Thyroid gland (tissue), 4 donors: ENCODE measurements around the gene FOXO1. TPM values are rescaled to one million over a fixed set of nuclear protein-coding genes. Genes with fewer than 3 reads are reported as not detected.

Experiments
- DNase-seq, 2 donors: peaks; one replicate each; pipeline ENCODE4 v3.0.0-alpha.2; 2019
- H3K27ac ChIP-seq, 3 donors: fragments of 200-600 bp; sonication (generic); 1 replicate in 2 of 3; 2 replicates in 1 of 3; pipeline ENCODE4 v1.5.1; 2016 to 2019; ENCODE audit warnings: mild to moderate bottlenecking in 1 of 3, moderate library complexity in 1 of 3
- H3K27me3 ChIP-seq: fragments of 200-600 bp; sonication (generic); one replicate; pipeline ENCODE4 v1.5.1; 2019
- H3K36me3 ChIP-seq, 2 donors: fragments of 200-600 bp; sonication (generic); one replicate each; pipeline ENCODE4 v1.5.1; 2016 to 2019
- H3K4me1 ChIP-seq, 2 donors: fragments of 200-600 bp; sonication (generic); one replicate each; pipeline ENCODE4 v1.5.1; 2017 to 2019
- H3K4me3 ChIP-seq, 3 donors: fragments of 200-600 bp; sonication (generic); replicated peaks in 1 of 3; 1 replicate in 2 of 3; 2 replicates in 1 of 3; pipeline ENCODE4 v1.5.1; 2016; ENCODE audit warnings: mild to moderate bottlenecking in 1 of 3
- H3K9me3 ChIP-seq: fragments of 200-600 bp; sonication (generic); one replicate; pipeline ENCODE4 v1.5.1; 2017
- CTCF ChIP-seq, 6 experiments: fragments of 200-600 bp in 3 of 6; fragments of 450-650 bp in 3 of 6; sonication (generic) in 3 of 6; IDR thresholded peaks; one replicate each; pipeline ENCODE4 v1.5.1; 2016 to 2019; ENCODE audit warnings: antibody characterized with exemption in 6 of 6, mild to moderate bottlenecking in 2 of 6, inconsistent platforms in 1 of 6, moderate library complexity in 1 of 6
- POLR2A ChIP-seq, 2 donors: fragments of 450-650 bp; IDR thresholded peaks; one replicate each; pipeline ENCODE4 v1.6.1; 2017; ENCODE audit warnings: antibody characterized with exemption in 2 of 2, mild to moderate bottlenecking in 2 of 2, moderate library complexity in 1 of 2
- WGBS, 2 donors: methylation state at CpG; one replicate each; pipeline ENCODE4 v1.1.5; 2017; 5-methylcytosine and 5-hydroxymethylcytosine counted together
- intact Hi-C: fragments of 100-400 bp; cut with DNase I; formaldehyde crosslinking; loops from one replicate; pipeline ENCODE4 v1.15.1; 2023
- total RNA-seq, 4 donors: library from RNA; depleted of rRNA; stranded (reverse); fragments of >200 nt; gene quantifications; one replicate each; pipeline ENCODE4 v1.2.3, GENCODE V29; 2016

The FOXO1 gene
- total RNA-seq, 4 donors from 2014 or later, result 65.2 to 92.9 (median 70.0) TPM

GRCh38 chr13:40563350-40564125, 102.9 kb downstream of the FOXO1 start:
- DNase-seq, result no peak
- H3K4me3 ChIP-seq, result no peak overlapping the region
- no peaks in the 10 kb centered on the region for H3K9me3 ChIP-seq
- no peaks in the 10 kb centered on the region for H3K27me3 ChIP-seq
- WGBS, 2 donors, result 63 to 72% methylated on average over 14 of the region's 14 CpGs
- peaks cover 80 to 84% of the 10 kb centered on the region in 2 donors for H3K4me1 ChIP-seq
- intact Hi-C loops, result loop anchor here (10.0 kb wide), 1 partner anchor 101 kb away; the partner anchor contains the start of gene FOXO1
- peak overlapping the region; percentile 37 to 79 (median 68) for H3K27ac ChIP-seq
- peaks cover 0 to 5% of the 10 kb centered on the region in 2 donors for H3K36me3 ChIP-seq
- no peak for TF ChIP-seq CTCF (IDR thresholded peaks at IDR 0.05)
- no peak for TF ChIP-seq POLR2A (IDR thresholded peaks at IDR 0.05)

DNA sequence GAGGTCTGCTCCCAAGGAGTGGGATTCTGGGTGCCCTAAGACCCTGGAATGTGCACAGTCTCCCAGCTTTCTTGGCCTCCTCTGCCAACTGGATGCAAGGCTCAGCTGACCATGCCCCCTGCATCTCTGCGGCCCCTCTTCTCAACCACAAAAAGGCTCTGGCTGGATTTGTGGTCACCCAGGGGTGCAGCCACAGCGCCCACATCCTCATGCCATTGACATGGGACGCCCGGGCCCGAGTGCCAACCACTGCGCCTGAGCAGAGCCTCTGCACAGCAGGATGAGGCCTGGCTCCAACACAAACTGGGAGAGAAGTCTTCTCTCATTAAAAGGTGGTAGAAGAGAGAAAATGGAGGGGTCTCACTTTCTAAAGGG, 103.5 kb downstream of the FOXO1 start:
- Histone ChIP-seq H3K36me3 (peaks cover 0 to 5% of the 10 kb centered on the region in 2 donors), H3K9me3 (no peaks in the 10 kb centered on the region), H3K27ac (peak overlapping the region in 2 of 3 donors; percentile 68 to 79), H3K27me3 (no peaks in the 10 kb centered on the region), H3K4me3 (no peak overlapping the region), H3K4me1 (peaks cover 79 to 82% of the 10 kb centered on the region in 2 donors)
- intact Hi-C loops, result loop anchor here (10.0 kb wide), 1 partner anchor 102 kb away; the partner anchor contains the start of gene FOXO1
- TF ChIP-seq CTCF (IDR thresholded peaks at IDR 0.05) (no peak), POLR2A (IDR thresholded peaks at IDR 0.05) (no peak)
- WGBS, 2 donors, result 82 to 85% methylated on average over 6 of the region's 6 CpGs
- DNase-seq, result no peak

DNA sequence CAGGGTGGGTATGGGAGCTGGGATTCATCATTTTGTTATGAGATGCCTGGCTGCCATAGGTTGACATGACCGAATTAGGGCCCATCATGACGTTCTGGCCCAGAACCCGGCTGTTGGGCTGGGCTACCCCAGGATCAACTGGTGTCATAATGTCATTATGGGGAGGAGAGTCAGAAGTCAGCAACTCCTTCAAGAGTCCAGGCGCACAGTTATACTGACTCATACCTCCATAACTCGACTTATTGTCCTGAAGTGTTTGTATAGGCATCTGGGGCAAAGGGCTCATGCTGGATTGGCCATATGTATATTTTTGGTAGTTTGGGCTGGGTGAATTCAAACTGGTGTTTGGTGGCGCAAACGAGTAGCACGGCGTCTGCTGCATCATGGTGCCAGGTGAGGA, 106.5 kb downstream of the FOXO1 start:
- intact Hi-C loops, result loop anchor here (10.0 kb wide), 1 partner anchor 105 kb away; the partner anchor contains the start of gene FOXO1
- TF ChIP-seq POLR2A (IDR thresholded peaks at IDR 0.05) (no peak), CTCF (IDR thresholded peaks at IDR 0.05) (no peak)
- DNase-seq, result no peak
- Histone ChIP-seq H3K4me1 (peaks cover 64 to 68% of the 10 kb centered on the region in 2 donors), H3K27me3 (no peaks in the 10 kb centered on the region), H3K27ac (peak overlapping the region in 2 of 3 donors; percentile 15 to 67), H3K36me3 (peaks cover 0 to 5% of the 10 kb centered on the region in 2 donors), H3K4me3 (no peak overlapping the region), H3K9me3 (no peaks in the 10 kb centered on the region)
- 97 to 99% methylated on average over 9 of the region's 9 CpGs for WGBS, 2 donors

- H3K27ac ChIP-seq, result peak overlapping the region in 2 of 3 donors; percentile 2 to 67
Observed at GRCh38 chr13:40558656-40559055, 107.8 kb downstream of the FOXO1 start.

More at GRCh38 chr13:40558656-40559055, 107.8 kb downstream of the FOXO1 start:
- H3K36me3 ChIP-seq, result peaks cover 0 to 5% of the 10 kb centered on the region in 2 donors
- no peak for DNase-seq
- no peaks in the 10 kb centered on the region for H3K9me3 ChIP-seq
- peaks cover 52 to 57% of the 10 kb centered on the region in 2 donors for H3K4me1 ChIP-seq
- H3K4me3 ChIP-seq, result no peak overlapping the region
- WGBS, 2 donors, result 18 to 20% methylated on average over 1 of the region's 1 CpG
- intact Hi-C loops, result no loop called here
- TF ChIP-seq POLR2A (IDR thresholded peaks at IDR 0.05), result no peak
- no peak for TF ChIP-seq CTCF (IDR thresholded peaks at IDR 0.05)
- H3K27me3 ChIP-seq, result no peaks in the 10 kb centered on the region
